HG03520 (cell line): ENCODE results near the gene SLC6A7.

Source experiments
- ATAC-seq: cut with Tn5 transposase; IDR thresholded peaks from one replicate; pipeline ENCODE4 v1.9.1; 2021; ENCODE audit warnings: mild to moderate bottlenecking, moderate library complexity; ENCODE audit not compliant: unreplicated experiment

SLC6A7 gene

GRCh38 chr5:150172556-150172955 is 17.3 kb upstream of the SLC6A7 start:
- ATAC-seq: no peak

- no peak for ATAC-seq
Observed at GRCh38 chr5:150173161-150173560, 16.7 kb upstream of the SLC6A7 start.

- no peak for ATAC-seq
Observed at GRCh38 chr5:150174285-150174684, 15.6 kb upstream of the SLC6A7 start.

GRCh38 chr5:150175076-150175475 is 14.8 kb upstream of the SLC6A7 start:
- ATAC-seq: no peak

GRCh38 chr5:150175536-150175935 is 14.3 kb upstream of the SLC6A7 start:
- no peak for ATAC-seq

GRCh38 chr5:150176745-150177477 is 13.0 kb upstream of the SLC6A7 start:
- ATAC-seq: no peak

GRCh38 chr5:150177721-150178120 is 12.1 kb upstream of the SLC6A7 start:
- no peak for ATAC-seq

GRCh38 chr5:150178262-150178661 is 11.6 kb upstream of the SLC6A7 start:
- no peak for ATAC-seq

GRCh38 chr5:150179019-150179620 is 10.7 kb upstream of the SLC6A7 start:
- ATAC-seq: no peak

- no peak for ATAC-seq
Observed at GRCh38 chr5:150180241-150181026, 9.4 kb upstream of the SLC6A7 start.

GRCh38 chr5:150181027-150181426 is 8.8 kb upstream of the SLC6A7 start:
- ATAC-seq: no peak

GRCh38 chr5:150181766-150182545 is 7.9 kb upstream of the SLC6A7 start:
- ATAC-seq: no peak

- no peak for ATAC-seq
Observed at GRCh38 chr5:150182774-150183173, 7.1 kb upstream of the SLC6A7 start.

GRCh38 chr5:150183436-150183835 is 6.4 kb upstream of the SLC6A7 start:
- ATAC-seq: no peak

- no peak for ATAC-seq
Observed at GRCh38 chr5:150184006-150184405, 5.9 kb upstream of the SLC6A7 start.

- no peak for ATAC-seq
Observed at GRCh38 chr5:150184990-150185912, 4.6 kb upstream of the SLC6A7 start.

GRCh38 chr5:150186137-150186536 is 3.7 kb upstream of the SLC6A7 start:
- ATAC-seq: no peak

- no peak for ATAC-seq
Observed at GRCh38 chr5:150186897-150187296, 3.0 kb upstream of the SLC6A7 start.

GRCh38 chr5:150188146-150188842 is 1.6 kb upstream of the SLC6A7 start:
- no peak for ATAC-seq
